H9 (cell line): ENCODE measurements around the gene PFKL. TPM values are rescaled to one million over a fixed set of nuclear protein-coding genes. Genes with fewer than 3 reads are reported as not detected.

ENCODE experiments used
- DNase-seq: peaks from one replicate; pipeline ENCODE4 v3.0.0-alpha.2; 2017
- H2AFZ ChIP-seq: one replicate; pipeline ENCODE4 v1.6.1; 2013; ENCODE audit warnings: mild to moderate bottlenecking, low read length, control low read depth, moderate library complexity
- H2AK5ac ChIP-seq: 2 replicates; pipeline ENCODE4 v1.6.1; 2013; ENCODE audit warnings: low read length, control low read depth, mixed read lengths; ENCODE audit not compliant: insufficient read length
- H2BK120ac ChIP-seq: one replicate; pipeline ENCODE4 v1.6.1; 2013; ENCODE audit warnings: low read depth, mild to moderate bottlenecking, low read length, control low read depth, inconsistent platforms; ENCODE audit not compliant: poor library complexity, severe bottlenecking
- H2BK12ac ChIP-seq: 2 replicates; pipeline ENCODE4 v1.6.1; 2013; ENCODE audit warnings: low read length, control low read depth, mixed read lengths, low read depth; ENCODE audit not compliant: insufficient read length
- H2BK15ac ChIP-seq: 2 replicates; pipeline ENCODE4 v1.6.1; 2013; ENCODE audit warnings: low read depth, low read length, control low read depth
- H2BK20ac ChIP-seq: one replicate; pipeline ENCODE4 v1.6.1; 2013; ENCODE audit warnings: low read depth, mild to moderate bottlenecking, low read length, control low read depth, inconsistent platforms; ENCODE audit not compliant: poor library complexity, severe bottlenecking
- H2BK5ac ChIP-seq: 2 replicates; pipeline ENCODE4 v1.6.1; 2013; ENCODE audit warnings: low read length, control low read depth, mixed read lengths; ENCODE audit not compliant: insufficient read length
- H3K14ac ChIP-seq: 2 replicates; pipeline ENCODE4 v1.6.1; 2013; ENCODE audit warnings: low read length, control low read depth; ENCODE audit not compliant: insufficient read depth
- H3K18ac ChIP-seq: 2 replicates; pipeline ENCODE4 v1.6.1; 2013; ENCODE audit warnings: low read depth, mild to moderate bottlenecking, mixed read lengths, low read length, control low read depth; ENCODE audit not compliant: insufficient read length
- H3K23ac ChIP-seq: 2 replicates; pipeline ENCODE4 v1.6.1; 2013; ENCODE audit warnings: low read length, control low read depth, mixed read lengths, low read depth; ENCODE audit not compliant: insufficient read length
- H3K23me2 ChIP-seq: 2 replicates; pipeline ENCODE4 v1.6.1; 2013; ENCODE audit warnings: low read depth, mild to moderate bottlenecking, mixed read lengths, low read length, control low read depth; ENCODE audit not compliant: insufficient read length, poor library complexity, severe bottlenecking
- H3K27ac ChIP-seq: 2 replicates; pipeline ENCODE4 v1.5.1; 2013; ENCODE audit warnings: low read length, control low read depth, mixed read lengths, low read depth; ENCODE audit not compliant: insufficient read length
- H3K27me3 ChIP-seq: 2 replicates; pipeline ENCODE4 v1.6.1; 2013; ENCODE audit warnings: low read length, control low read depth, inconsistent platforms; ENCODE audit not compliant: insufficient read depth
- H3K4ac ChIP-seq: 2 replicates; pipeline ENCODE4 v1.6.1; 2013; ENCODE audit warnings: low read depth, mild to moderate bottlenecking, control low read depth, inconsistent platforms, low read length, moderate library complexity
- H3K4me1 ChIP-seq: 2 replicates; pipeline ENCODE4 v1.6.1; 2013; ENCODE audit warnings: low read length, control low read depth, inconsistent platforms; ENCODE audit not compliant: insufficient read depth
- H3K4me2 ChIP-seq: 2 replicates; pipeline ENCODE4 v1.6.1; 2013; ENCODE audit warnings: low read length, control low read depth, mixed read lengths; ENCODE audit not compliant: insufficient read length, insufficient read depth
- H3K56ac ChIP-seq: 2 replicates; pipeline ENCODE4 v1.6.1; 2013; ENCODE audit warnings: low read depth, mild to moderate bottlenecking, mixed read lengths, low read length, control low read depth; ENCODE audit not compliant: insufficient read length
- H3K79me1 ChIP-seq: 2 replicates; pipeline ENCODE4 v1.6.1; 2013; ENCODE audit warnings: low read depth, mild to moderate bottlenecking, moderate library complexity, low read length, control low read depth, inconsistent platforms; ENCODE audit not compliant: insufficient read depth, poor library complexity, severe bottlenecking
- H3K79me2 ChIP-seq: 2 replicates; pipeline ENCODE4 v1.6.1; 2013; ENCODE audit warnings: low read length, control low read depth, inconsistent platforms; ENCODE audit not compliant: insufficient read depth
- H3K9ac ChIP-seq: 2 replicates; pipeline ENCODE4 v1.6.1; 2013; ENCODE audit warnings: low read length, control low read depth, mixed read lengths; ENCODE audit not compliant: insufficient read length; ENCODE audit errors: extremely low read depth
- H3K9me3 ChIP-seq: one replicate; pipeline ENCODE4 v1.6.1; 2013; ENCODE audit warnings: low read depth, low read length, inconsistent platforms; ENCODE audit not compliant: control insufficient read depth
- H3T11ph ChIP-seq: one replicate; pipeline ENCODE4 v1.6.1; 2013; ENCODE audit warnings: mild to moderate bottlenecking, low read length, control low read depth, inconsistent platforms
- H4K20me1 ChIP-seq: one replicate; pipeline ENCODE4 v1.6.1; 2013; ENCODE audit not compliant: control insufficient read depth, insufficient read length, insufficient read depth
- H4K5ac ChIP-seq: 2 replicates; pipeline ENCODE4 v1.6.1; 2013; ENCODE audit warnings: low read depth, mild to moderate bottlenecking, mixed read lengths, low read length, control low read depth; ENCODE audit not compliant: insufficient read length
- H4K8ac ChIP-seq: replicated peaks from 2 replicates; pipeline ENCODE4 v1.6.1; 2013; ENCODE audit warnings: low read length, control low read depth, mixed read lengths, low read depth; ENCODE audit not compliant: insufficient read length
- H4K91ac ChIP-seq: 2 replicates; pipeline ENCODE4 v1.6.1; 2013; ENCODE audit warnings: low read depth, mild to moderate bottlenecking, moderate library complexity, mixed read lengths, low read length, control low read depth; ENCODE audit not compliant: insufficient read length
- H3K27ac Mint-ChIP-seq, 3 experiments: 2 replicates in 2 of 3; 3 replicates in 1 of 3; pipeline ENCODE4 v1.8.0; 2020 to 2021; ENCODE audit warnings: mixed read lengths in 3 of 3, mild to moderate bottlenecking in 1 of 3, moderate library complexity in 1 of 3
- H3K27me3 Mint-ChIP-seq: 2 replicates; pipeline ENCODE4 v1.8.0; 2021; ENCODE audit warnings: low read depth, mild to moderate bottlenecking, moderate library complexity, mixed read lengths
- H3K36me3 Mint-ChIP-seq, 3 experiments: 2 replicates in 2 of 3; 3 replicates in 1 of 3; pipeline ENCODE4 v1.8.0; 2020 to 2021; ENCODE audit warnings: low read depth in 3 of 3, mixed read lengths in 3 of 3; ENCODE audit not compliant: insufficient read depth in 1 of 3
- H3K4me1 Mint-ChIP-seq, 2 experiments: 2 replicates each; pipeline ENCODE4 v1.8.0; 2020; ENCODE audit warnings: mixed read lengths in 2 of 2
- H3K4me3 Mint-ChIP-seq, 2 experiments: 2 replicates in 1 of 2; 3 replicates in 1 of 2; pipeline ENCODE4 v1.8.0; 2020 to 2021; ENCODE audit warnings: mild to moderate bottlenecking in 2 of 2, mixed read lengths in 2 of 2, moderate library complexity in 1 of 2
- H3K9me3 Mint-ChIP-seq, 2 experiments: 2 replicates in 1 of 2; 3 replicates in 1 of 2; pipeline ENCODE4 v1.8.0; 2020; ENCODE audit warnings: mild to moderate bottlenecking in 2 of 2, mixed read lengths in 2 of 2, moderate library complexity in 1 of 2
- WGBS: extraction: QIAGEN DNeasy Blood & Tissue Kit; methylation state at CpG from one replicate; pipeline ENCODE4 v1.1.7; 2013; ENCODE audit warnings: missing lambda C conversion rate, low lambda C conversion rate, mixed read lengths; ENCODE audit not compliant: insufficient read length; ENCODE audit errors: extremely low coverage; 5-methylcytosine and 5-hydroxymethylcytosine counted together
- total RNA-seq: library from RNA; stranded (reverse); gene quantifications from 2 replicates; pipeline ENCODE4 v1.2.1, GENCODE V29; 2021
- TF ChIP-seq, protein P1 (sequence below): fragments of 200-600 bp; sonication (generic); conservative IDR thresholded peaks from 3 replicates; pipeline ENCODE4 v1.8.0; 2021; ENCODE audit warnings: antibody characterized with exemption, mild to moderate bottlenecking

Gene PFKL
- total RNA-seq, 1 experiment from 2014 or later: 107 TPM

DNA sequence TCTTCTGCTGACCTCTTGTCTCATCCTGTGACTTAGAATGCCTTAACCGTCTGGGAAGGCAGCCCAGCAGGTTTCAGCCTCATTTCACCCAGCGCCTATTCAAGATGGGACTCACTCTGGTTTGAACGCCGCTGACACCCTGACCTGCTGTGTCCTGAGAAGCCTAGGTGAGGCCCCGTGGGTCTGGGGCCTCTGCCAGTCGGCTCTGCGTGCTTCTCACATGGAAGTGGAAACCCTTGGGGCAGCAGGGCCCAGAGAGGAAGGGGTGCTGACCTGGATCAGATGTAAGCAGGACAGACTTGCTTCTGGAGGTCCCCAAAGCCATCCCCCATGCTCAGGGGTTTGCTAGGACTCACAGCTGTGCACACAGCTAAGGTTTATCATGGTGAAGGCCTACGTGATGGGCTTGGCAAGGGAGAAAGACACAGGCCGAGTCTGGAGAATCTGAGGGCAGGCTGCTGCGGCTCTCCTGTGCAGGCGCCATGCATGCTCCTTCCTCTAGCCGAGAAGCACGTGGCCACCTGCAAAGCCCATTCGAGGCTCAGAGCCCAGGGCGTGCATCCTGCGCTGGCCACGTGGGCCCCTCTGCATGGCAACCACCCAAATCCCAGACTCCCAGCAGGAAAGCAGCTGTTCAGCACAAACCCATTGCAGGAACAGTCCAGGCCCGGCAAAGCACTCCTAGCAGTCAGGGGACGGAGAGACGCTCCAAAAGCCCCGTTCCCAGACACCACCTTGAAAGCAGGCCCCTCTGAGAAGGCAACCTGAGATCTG is 57.4 kb downstream of the PFKL start:
- Histone ChIP-seq H3K9ac (no peak overlapping the region), H3K79me1 (no peaks in the 10 kb centered on the region), H2BK12ac (no peak overlapping the region), H2AK5ac (no peak overlapping the region), H2BK15ac (no peak overlapping the region), H3K4me1 (no peaks in the 10 kb centered on the region), H2BK120ac (no peak overlapping the region), H3K79me2 (no peaks in the 10 kb centered on the region), H3K23ac (no peak overlapping the region), H3K27ac (no peak overlapping the region), H3K56ac (no peak overlapping the region), H3K27me3 (no peaks in the 10 kb centered on the region), H3K4me2 (no peak overlapping the region), H4K91ac (no peak overlapping the region), H3K4ac (no peak overlapping the region), H4K8ac (no peak overlapping the region), H3K14ac (no peak overlapping the region), H3T11ph (no peak overlapping the region), H2BK5ac (no peak overlapping the region), H3K23me2 (no peaks in the 10 kb centered on the region), H3K18ac (no peak overlapping the region), H3K9me3 (no peaks in the 10 kb centered on the region), H2AFZ (no peak overlapping the region), H4K5ac (no peak overlapping the region), H4K20me1 (no peaks in the 10 kb centered on the region), H2BK20ac (no peak overlapping the region)
- Mint-ChIP-seq H3K4me1 (peaks cover 0 to 5% of the 10 kb centered on the region in 2 experiments; a peak in 1 of 4 replicates), H3K27me3 (peaks cover 6% of the 10 kb centered on the region), H3K9me3 (peaks cover 0 to 9% of the 10 kb centered on the region in 2 experiments; a peak in 3 of 5 replicates), H3K4me3 (no peak overlapping the region), H3K27ac (no peak overlapping the region), H3K36me3 (no peaks in the 10 kb centered on the region)
- TF ChIP-seq, protein P1, sequence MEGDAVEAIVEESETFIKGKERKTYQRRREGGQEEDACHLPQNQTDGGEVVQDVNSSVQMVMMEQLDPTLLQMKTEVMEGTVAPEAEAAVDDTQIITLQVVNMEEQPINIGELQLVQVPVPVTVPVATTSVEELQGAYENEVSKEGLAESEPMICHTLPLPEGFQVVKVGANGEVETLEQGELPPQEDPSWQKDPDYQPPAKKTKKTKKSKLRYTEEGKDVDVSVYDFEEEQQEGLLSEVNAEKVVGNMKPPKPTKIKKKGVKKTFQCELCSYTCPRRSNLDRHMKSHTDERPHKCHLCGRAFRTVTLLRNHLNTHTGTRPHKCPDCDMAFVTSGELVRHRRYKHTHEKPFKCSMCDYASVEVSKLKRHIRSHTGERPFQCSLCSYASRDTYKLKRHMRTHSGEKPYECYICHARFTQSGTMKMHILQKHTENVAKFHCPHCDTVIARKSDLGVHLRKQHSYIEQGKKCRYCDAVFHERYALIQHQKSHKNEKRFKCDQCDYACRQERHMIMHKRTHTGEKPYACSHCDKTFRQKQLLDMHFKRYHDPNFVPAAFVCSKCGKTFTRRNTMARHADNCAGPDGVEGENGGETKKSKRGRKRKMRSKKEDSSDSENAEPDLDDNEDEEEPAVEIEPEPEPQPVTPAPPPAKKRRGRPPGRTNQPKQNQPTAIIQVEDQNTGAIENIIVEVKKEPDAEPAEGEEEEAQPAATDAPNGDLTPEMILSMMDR: no peak
- no CpG with 5 or more reads among the region's 21 CpGs for WGBS
- DNase-seq: no peak
